Dedifferentiated amniotic fluid mesenchymal stem cell (primary cell): Measurements from ENCODE around the gene ZDHHC14.
"Not testable (repeated sequence)": the region's sequence is repeated elsewhere in the genome, so short reads cannot be mapped to it uniquely, and the experiment has no call there.

ENCODE experiments used
- DNase-seq: peaks from one replicate; pipeline ENCODE4 v3.0.0-alpha.2; 2016; ENCODE audit errors: extremely low spot score

Gene ZDHHC14

DNA sequence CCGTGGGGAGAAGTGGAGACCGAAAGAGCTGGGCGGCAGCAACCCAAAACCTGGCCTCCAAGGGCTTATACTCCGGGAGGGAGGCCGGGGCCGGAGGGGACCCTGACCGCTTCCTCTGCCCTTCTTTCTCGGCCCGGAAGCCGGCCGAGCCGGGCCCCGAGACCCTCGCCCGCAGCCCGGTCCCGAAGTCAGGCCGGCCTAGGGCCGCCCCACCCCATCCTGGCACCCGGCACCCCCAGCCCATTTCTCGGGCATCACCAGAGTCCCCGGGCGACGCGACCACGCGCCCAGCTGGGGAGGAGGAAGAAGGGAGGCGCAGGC lies 572 bp upstream of the ZDHHC14 start:
- no peak for DNase-seq

DNA sequence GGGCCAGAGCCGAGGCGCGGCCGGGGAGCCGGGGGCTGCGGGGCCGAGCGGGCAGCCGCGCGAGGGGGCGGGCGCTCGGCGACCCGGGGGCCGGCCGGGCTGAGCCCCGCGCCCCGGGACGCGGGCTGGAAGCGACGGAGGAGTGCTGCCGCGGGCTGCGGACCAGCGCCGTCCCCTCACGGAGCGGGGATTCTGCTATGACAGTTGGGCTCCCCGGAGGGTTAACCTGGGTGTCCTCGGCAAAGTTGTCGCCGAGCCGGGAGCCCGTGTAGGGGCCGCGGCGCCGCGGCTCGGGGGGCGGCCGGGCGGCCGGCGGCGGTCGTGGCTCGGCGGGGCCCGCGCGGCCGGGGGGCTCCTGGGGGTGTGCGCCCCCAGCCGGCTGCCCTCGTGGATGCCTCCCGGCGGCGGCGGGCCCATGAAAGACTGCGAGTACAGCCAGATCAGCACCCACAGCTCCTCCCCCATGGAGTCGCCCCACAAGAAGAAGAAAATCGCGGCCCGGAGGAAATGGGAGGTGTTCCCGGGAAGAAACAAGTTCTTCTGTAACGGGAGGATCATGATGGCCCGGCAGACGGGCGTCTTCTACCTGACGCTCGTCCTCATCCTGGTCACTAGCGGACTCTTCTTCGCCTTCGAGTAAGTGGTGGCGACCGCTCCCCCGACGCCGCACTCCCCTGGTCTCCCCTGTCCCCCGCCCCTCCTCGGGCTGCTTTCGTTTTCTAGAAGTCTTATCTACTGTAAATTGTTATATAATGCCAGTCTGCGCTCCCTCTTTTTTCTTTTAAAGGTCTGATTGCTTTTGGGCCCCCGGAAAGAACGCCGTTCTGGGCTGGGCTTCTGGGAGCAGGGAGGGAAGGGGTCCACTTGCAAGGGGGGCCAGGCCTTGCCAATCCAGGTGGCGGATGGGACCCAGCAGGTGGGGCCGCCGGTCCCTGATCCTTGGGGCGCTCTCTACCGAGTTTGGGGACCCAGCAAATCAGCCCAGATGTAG lies 936 bp downstream of the ZDHHC14 start:
- DNase-seq = no peak

DNA sequence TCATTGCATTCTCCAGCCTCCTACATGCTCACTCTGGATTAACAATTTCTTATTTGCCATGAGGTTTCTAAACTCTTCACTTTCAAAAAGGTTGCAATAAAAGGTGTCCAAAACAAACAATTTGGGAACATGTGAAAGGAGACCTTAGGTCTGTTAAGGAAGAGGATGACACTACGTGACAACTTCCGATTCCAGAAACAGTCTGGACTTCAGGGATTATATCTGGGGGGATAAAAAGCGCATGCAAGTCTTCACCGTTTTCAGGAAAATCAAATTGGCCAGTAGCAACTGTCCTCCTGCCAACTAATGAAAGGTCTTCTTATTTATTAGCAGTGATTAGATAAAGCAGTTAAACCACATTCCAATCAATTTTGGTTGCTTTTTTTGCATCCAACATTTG lies 1.8 kb downstream of the ZDHHC14 start:
- no peak for DNase-seq

DNA sequence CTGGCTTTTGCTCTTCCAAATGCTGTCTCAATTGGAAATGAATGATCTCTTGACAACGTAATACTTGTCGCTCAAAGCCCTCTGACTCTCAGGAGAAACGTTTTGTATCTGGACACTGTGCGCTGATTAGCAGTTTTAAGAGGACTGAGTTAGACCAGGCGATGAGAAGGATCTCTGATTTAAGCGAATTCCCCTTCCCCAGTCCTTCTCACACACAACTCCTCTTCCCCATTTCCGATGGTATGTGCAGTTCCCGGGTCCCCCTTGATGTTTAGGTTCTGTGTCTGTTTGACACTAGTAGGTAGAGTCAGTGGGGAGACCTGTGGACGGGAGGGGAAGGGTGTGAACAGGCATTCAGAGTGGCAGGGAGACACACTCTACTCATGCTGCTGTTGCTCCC lies 2.5 kb downstream of the ZDHHC14 start:
- DNase-seq = no peak

DNA sequence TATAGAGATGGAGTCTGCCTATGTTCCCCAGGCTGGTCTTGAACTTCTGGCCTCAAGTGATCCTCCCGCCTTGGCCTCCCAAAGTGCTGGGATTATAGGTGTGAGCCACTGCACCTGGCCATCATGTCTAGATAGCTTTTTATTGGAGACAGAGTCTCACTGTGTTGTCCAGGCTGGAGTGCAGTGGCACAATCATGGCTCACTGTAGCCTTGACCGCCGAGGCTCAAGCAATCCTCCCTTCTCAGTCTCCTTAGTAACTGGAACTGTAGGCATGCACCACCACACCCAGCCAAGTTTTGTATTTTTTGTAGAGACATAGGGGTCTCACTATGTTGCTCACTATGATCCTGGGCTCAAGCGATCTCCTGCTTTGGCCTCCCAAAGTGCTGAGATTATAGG lies 4.0 kb downstream of the ZDHHC14 start:
- DNase-seq = not testable (repeated sequence)

DNA sequence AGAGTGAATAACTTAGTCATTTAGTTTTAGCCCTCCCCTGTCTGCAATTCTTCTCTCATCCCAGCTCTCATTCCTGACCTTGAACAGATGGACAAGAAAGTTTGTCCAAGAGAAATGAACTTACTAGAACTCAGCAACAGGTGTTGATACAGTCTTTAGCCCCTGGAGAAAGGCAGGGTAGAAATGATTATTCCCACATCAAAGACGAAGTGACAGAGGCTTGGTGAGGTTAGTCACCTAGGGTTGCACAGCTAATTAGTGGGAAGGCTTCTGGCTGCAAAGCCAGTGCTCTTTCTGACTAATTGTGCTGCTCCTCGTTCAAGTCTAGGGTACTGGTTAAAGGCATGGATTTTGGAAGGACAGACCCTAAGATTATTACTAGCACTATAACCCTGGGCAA lies 4.5 kb downstream of the ZDHHC14 start:
- DNase-seq = no peak

DNA sequence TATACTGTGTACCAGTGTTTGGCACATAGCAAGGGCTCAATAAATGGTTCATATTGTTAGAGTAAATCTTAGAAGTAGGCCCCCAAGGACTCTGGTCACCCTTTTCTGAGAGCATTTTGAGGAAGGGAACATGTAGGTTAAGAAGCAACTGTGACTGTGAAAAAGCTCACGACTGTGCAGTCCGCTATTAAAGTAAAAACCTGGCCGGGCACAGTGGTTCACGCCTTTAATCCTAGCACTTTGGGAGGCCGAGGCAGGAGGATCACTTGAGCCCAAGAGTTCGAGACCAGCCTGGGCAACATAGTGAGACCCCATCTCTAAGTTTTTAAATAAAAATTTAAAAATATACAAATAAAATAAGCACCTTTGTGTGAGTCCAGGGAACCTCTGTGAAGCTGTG lies 5.0 kb downstream of the ZDHHC14 start:
- DNase-seq = no peak

DNA sequence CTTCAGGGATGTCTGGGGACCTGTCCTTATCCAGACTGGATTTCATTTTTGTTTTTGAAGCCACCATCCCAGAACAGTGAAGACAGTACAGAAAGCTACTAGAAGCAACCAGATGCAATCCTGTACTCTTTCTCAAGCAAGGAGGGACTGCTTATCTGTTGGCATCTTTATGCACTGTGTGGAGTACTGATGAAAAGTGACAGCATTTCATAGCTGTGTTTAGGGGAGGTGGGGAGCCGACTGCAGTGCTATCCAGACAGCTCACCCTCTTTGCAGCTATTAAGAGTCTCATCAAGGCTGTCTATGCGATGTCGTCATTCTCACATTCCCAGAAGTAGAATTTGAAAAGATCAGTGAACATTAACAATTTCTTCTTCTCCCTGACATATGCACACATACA lies 5.5 kb downstream of the ZDHHC14 start:
- DNase-seq = no peak

DNA sequence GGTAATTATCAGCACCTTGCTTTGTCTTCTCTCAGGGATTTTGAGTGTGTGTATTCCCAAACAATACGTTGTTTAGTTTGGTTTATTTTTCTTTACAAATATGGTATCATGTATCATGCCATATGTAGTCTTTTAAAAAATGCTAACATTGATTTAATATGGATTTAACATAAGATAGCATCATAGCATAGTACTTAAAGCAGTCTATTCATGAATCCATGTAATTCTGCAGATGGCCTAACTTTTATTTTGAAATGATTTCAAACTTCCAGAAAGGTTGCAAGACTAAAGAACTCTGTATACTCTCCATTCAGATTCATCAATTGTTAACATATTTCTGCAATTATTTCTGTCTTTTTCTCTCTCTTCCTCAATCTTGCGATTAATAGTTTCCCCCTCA lies 7.9 kb downstream of the ZDHHC14 start:
- DNase-seq = no peak

DNA sequence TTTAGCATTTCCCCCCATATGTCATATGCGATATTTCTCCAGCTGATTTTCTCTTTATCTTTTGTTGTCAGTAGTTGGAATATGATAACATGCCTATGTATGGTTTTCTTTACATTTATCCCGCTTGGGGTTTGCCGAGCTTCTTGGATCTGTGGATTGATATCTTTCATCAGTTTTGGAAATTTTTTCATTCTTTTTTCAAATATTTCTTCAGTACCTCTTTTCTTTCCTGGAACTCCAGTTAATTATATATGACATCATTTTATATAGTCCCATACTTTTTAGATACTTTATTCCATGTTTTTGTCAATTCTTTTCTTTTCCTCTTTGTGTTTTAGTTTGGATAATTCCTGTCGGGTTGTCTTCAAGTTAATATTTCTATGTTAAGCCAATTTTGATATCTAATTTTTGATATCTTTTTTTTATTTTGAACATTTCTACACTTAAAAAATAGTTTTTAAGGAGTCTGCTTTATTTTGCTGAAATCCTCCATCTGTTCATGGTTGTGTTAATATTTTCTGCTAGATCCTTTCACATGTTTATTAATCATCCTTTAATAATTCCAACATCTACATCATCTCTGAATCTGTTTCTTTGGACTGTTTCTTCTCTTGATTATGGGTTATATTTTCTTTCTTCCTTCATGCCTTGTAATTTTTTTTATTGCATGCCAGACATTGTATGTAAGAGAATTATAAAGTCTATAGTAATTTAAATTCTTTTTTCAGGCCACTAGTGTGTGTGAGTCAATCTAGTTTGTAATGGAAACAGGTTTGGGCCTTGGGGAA lies 9.5 kb downstream of the ZDHHC14 start:
- DNase-seq = no peak

DNA sequence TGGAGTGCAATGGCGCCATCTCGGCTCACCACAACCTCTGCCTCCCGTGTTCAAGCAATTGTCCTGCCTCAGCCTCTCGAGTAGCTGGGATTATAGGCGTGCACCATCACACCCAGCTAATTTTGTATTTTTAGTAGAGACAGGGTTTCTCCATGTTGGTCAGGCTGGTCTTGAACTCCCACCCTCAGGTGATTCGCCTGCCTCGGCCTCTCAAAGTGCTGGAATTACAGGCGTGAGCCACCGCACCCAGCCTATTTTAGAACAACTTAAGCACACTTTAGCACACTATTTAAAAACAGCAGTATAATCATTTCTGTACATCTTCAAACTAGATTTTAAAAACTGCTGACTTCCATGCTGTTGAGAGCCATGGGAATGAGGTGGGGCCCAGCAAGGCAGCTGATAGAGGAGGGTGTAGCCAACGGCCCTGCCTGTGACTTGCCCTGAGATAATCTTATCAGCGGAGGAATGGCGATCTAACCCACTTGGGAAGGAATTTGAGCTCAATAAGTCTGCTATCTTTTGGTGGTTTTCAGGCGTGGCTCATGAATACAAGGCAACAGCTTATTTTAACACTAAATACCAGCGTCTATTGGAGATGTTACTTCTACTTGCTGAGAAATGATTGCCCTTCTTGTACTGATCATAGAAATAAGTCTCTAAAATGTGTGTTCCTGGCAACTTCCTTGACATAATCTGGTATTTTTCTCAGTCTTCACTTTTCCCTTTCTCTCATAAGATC lies 12.1 kb downstream of the ZDHHC14 start:
- no peak for DNase-seq

DNA sequence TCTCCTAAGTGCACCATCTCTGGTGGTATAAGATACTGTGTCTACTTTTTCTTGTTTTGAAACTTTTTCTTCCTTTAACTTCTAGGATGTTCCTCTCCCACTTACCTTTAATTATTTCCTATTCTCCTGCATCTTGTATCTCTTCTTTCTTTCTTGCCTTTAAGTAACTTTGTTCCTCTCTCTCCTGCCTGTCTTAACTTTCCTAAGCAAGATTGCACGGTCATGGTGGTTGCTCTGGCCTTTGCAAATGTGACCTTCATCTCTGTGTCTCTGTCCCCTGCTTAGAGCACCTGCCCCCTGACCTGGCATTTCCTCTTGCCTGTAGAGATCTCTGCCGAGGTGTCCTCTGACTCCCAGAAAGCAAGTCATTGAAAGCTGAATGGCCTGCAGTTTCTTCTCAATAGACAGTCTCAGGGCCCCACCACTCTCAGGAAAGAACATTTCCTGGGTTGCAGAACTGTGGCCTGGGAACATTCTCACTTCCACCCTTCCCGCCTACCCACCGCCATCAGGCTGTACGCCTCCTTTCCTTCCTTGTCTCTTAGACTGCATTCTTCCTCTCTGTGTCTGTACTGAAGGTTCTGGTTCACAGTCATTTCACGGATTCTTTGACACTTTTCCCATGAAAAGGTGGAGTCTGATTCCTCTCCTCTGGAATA lies 12.8 kb downstream of the ZDHHC14 start:
- DNase-seq = no peak

DNA sequence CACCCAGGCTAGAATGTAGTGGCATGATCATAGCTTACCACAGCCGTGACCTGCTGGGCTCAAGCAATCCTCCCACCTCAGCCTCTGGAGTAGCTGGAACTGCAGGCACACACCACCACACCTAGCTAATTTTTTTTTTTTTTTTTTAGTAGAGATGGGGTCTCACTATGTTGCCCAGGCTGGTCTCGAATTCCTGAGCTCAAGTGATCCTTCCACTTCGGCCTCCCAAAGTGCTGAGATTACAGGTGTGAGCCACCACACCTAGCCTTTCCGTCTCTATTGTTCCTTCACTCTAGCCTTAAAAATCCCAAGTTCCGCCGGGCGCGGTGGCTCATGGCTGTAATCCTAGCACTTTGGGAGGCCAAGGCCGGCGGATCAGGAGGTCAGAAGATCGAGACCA lies 14.2 kb downstream of the ZDHHC14 start:
- not testable (repeated sequence) for DNase-seq

DNA sequence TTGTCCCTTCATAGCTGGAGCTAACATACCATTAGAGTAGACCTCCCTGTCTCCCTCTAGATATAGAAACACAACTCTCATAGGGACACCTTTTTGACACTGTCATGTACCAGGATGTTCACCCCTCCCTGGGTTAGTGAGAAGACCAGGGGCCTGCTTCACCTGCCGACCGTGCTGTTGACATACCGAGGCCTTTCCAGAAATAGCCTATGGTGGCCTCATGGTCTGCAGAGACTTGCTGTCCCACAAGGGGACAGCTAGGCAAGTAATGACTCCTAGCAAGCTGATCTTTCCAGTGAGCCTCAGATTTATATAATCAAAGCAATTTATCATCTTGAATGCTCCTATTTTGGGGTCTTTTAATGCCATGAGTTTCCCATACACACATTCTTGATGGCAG lies 15.0 kb downstream of the ZDHHC14 start:
- no peak for DNase-seq

DNA sequence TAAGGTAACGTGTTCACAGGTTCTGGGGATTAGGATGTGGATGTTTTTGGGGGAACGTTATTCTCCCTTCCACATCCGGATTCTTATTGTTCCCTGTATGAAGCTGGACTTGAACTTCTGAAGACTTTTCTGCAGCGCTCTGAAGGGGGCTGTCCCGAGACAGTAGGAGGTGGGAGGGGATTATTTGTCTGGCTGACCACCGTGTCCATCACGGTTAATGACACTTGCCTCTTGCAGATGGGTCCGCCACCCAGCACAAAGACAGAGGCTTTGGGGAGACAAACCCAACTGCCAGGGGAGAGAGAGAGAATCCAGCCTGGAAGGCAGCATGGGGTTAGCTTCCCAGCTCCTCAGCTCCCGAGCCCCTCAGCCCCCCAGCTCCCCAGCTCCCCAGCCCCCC lies 16.7 kb downstream of the ZDHHC14 start:
- no peak for DNase-seq

DNA sequence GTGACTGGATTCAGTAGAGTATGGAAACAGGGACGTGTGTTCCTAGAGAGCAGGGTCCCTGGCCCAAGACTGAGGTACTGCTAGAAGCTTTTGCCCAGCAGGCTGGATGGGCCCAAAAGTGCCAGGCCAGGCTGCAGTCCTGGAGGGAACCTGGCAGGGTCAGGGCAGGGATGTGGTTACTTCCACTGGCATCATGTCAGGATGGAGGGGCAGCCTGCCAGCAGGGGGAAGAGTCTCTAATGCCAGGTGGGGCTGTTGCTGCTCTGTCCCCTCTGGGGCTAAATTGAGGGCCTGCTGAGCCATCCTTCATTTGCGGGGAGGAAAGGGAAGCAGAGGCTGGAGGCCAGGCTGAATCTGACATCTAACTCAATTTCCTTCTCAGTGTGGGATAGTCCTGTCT lies 17.2 kb downstream of the ZDHHC14 start:
- no peak for DNase-seq

DNA sequence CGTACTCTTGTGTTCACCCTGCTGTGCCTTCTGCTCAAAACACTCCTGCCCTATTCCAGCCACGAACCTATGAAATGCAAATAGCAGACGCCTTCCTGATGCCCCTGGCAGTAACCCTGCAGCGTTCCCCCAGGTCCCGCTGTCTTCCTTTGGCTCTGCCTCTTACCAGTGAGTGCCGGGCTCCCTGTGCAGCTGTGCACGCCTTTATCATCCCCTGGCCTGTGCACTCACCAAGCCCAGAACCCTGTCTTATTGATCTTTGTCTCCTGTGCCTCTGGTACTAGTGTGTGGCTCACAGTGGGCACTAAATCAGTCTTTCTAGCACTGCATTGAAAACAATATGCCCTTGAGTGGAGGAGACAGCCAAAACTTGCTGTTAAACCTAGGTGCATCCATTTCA lies 19.7 kb downstream of the ZDHHC14 start:
- no peak for DNase-seq

DNA sequence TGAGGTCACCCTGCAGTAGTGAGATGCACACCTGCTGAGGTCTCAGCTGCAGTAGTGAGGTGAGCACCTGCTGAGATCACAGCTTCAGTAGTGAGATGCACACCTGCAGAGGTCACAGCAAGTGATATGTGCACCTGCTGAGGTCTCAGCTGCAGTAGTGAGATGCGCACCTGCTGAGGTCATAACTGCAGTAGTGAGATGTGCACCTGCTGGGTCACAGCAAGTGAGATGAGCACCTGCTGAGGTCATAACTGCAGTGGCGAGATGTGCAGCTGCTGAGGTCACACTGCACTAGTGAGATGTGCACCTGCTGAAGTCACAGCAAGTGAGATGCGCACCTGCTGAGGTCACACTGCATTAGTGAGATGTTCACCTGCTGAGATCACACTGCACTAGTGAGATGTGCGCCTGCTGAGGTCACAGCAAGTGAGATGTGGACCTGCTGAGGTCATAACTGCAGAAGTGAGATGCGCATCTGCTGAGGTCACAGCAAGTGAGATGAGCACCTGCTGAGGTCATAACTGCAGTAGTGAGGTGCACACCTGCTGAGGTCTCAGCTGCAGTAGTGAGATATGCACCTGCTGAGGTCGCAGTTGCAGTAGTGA lies 20.8 kb downstream of the ZDHHC14 start:
- no peak for DNase-seq

DNA sequence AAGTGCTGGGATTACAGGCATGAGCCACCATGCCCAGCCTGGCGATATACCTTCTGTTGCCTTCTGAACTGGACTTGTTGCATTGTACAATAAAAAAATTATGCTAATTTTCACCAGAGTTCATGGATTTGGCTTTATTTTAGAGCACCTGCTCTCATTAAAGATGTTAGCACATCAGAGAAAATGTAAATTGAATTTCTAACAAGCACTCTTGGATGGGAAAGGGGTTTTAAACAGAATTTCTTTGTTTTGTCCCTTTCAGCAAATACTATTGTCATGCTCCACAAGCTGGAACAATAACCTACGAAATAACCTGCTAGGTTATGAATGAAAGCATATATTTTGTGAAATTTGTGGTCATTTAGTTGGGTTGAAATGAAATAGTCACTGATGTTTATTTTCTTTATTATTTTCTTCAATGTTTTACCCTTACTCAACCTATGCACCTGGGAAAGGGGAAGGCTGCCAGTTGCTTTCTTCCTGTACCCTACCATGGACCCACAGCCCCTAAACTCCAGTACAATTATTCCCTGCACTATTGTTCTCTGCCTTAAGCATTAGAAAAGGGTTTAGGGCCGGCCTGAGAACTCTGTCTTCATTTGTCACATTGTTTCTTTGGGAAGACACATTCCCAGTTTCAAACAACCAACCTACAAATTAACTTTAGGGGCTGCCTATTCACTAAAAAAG lies 22.2 kb downstream of the ZDHHC14 start:
- no peak for DNase-seq

DNA sequence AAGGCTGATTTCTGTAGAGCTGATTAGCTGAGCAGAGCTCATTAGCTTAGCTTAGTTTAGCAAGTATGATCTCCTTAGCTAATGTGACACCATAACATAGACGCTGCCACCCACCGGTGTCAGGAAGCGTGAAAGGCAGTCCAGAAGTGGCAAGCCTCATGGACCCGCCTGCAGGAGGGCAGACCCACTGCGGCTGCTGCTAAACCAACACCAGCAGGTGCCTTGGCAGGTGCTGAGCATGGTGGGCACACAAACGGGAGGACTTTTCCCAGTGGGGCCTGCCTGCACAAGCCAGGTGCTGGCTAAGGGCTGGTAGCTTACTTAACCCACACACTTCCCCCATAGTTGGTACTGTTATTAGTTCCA lies 22.7 kb downstream of the ZDHHC14 start:
- no peak for DNase-seq

DNA sequence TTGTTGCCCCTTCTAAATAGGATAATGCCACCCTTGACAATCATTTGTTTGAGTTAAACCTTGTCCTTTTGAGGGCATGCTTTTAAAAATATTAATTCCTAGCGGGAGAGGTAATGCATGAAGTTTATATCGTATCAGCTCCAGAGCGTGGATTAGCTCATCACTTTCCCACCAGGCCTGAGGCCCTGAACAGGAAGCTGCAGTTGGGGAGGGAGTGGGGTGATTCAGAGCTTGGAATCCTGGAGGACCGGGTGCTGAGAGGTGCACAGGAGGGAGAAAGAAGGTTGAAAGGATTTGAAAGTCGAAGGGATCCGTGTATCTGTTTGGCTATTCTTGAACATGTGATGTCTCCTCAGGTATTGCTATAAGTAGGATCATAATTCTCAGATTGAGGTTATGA lies 25.0 kb downstream of the ZDHHC14 start:
- DNase-seq = no peak
